Transverse colon (tissue), 4 donors: ENCODE measurements around the gene NENF.

Source experiments
- CTCF ChIP-seq, 5 experiments: fragments of 200-600 bp in 3 of 5; fragments of 450-650 bp in 2 of 5; sonication (generic) in 3 of 5; IDR thresholded peaks; 1 replicate in 2 of 5; 2 replicates in 3 of 5; pipeline ENCODE4 v1.5.1; 2016 to 2017; ENCODE audit warnings: antibody characterized with exemption in 5 of 5, inconsistent platforms in 3 of 5, mild to moderate bottlenecking in 2 of 5, moderate library complexity in 1 of 5
- POLR2A ChIP-seq: fragments of 450-650 bp; IDR thresholded peaks from one replicate; pipeline ENCODE4 v1.6.1; 2016; ENCODE audit warnings: antibody characterized with exemption, mild to moderate bottlenecking, moderate library complexity
- POLR2AphosphoS5 ChIP-seq, 3 donors: sonication (generic); formaldehyde crosslinking; IDR thresholded peaks; one replicate each; pipeline ENCODE4 v1.6.1; 2016; ENCODE audit warnings: antibody characterized with exemption in 3 of 3

- TF ChIP-seq POLR2A (no peak), CTCF (IDR thresholded peaks at IDR 0.05) (no peak), POLR2AphosphoS5 (IDR thresholded peaks at IDR 0.05) (no peak)
Observed at GRCh38 chr1:212442408-212442807, 9.7 kb downstream of the NENF start.
